ENCODE results near the gene GUK1. TPM values are rescaled to one million over a fixed set of nuclear protein-coding genes. Genes with fewer than 3 reads are reported as not detected.

GUK1 gene
- total and polyA plus RNA-seq, 2 of the 8 experiments (the other 6 are each of a cell fraction or from before 2014, with no cell fraction given), result 68.5 to 183 TPM

DNA sequence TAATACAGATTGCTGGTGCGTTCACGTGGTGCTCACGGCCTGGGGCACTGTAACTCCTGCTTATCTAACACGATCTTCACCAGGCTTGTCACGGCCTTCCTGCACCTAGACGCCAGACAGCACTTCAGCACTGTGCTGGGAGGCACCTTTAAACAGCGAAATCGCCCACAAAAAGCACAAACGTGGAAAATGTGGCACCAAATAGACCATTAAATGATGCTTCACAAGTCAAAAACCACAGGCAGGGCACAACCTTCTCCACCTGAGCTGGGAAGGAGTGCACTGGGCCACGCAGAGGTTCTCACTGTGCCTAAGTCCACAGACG, 45.5 kb downstream of the GUK1 start (continued):
- TF ChIP-seq, protein P1, sequence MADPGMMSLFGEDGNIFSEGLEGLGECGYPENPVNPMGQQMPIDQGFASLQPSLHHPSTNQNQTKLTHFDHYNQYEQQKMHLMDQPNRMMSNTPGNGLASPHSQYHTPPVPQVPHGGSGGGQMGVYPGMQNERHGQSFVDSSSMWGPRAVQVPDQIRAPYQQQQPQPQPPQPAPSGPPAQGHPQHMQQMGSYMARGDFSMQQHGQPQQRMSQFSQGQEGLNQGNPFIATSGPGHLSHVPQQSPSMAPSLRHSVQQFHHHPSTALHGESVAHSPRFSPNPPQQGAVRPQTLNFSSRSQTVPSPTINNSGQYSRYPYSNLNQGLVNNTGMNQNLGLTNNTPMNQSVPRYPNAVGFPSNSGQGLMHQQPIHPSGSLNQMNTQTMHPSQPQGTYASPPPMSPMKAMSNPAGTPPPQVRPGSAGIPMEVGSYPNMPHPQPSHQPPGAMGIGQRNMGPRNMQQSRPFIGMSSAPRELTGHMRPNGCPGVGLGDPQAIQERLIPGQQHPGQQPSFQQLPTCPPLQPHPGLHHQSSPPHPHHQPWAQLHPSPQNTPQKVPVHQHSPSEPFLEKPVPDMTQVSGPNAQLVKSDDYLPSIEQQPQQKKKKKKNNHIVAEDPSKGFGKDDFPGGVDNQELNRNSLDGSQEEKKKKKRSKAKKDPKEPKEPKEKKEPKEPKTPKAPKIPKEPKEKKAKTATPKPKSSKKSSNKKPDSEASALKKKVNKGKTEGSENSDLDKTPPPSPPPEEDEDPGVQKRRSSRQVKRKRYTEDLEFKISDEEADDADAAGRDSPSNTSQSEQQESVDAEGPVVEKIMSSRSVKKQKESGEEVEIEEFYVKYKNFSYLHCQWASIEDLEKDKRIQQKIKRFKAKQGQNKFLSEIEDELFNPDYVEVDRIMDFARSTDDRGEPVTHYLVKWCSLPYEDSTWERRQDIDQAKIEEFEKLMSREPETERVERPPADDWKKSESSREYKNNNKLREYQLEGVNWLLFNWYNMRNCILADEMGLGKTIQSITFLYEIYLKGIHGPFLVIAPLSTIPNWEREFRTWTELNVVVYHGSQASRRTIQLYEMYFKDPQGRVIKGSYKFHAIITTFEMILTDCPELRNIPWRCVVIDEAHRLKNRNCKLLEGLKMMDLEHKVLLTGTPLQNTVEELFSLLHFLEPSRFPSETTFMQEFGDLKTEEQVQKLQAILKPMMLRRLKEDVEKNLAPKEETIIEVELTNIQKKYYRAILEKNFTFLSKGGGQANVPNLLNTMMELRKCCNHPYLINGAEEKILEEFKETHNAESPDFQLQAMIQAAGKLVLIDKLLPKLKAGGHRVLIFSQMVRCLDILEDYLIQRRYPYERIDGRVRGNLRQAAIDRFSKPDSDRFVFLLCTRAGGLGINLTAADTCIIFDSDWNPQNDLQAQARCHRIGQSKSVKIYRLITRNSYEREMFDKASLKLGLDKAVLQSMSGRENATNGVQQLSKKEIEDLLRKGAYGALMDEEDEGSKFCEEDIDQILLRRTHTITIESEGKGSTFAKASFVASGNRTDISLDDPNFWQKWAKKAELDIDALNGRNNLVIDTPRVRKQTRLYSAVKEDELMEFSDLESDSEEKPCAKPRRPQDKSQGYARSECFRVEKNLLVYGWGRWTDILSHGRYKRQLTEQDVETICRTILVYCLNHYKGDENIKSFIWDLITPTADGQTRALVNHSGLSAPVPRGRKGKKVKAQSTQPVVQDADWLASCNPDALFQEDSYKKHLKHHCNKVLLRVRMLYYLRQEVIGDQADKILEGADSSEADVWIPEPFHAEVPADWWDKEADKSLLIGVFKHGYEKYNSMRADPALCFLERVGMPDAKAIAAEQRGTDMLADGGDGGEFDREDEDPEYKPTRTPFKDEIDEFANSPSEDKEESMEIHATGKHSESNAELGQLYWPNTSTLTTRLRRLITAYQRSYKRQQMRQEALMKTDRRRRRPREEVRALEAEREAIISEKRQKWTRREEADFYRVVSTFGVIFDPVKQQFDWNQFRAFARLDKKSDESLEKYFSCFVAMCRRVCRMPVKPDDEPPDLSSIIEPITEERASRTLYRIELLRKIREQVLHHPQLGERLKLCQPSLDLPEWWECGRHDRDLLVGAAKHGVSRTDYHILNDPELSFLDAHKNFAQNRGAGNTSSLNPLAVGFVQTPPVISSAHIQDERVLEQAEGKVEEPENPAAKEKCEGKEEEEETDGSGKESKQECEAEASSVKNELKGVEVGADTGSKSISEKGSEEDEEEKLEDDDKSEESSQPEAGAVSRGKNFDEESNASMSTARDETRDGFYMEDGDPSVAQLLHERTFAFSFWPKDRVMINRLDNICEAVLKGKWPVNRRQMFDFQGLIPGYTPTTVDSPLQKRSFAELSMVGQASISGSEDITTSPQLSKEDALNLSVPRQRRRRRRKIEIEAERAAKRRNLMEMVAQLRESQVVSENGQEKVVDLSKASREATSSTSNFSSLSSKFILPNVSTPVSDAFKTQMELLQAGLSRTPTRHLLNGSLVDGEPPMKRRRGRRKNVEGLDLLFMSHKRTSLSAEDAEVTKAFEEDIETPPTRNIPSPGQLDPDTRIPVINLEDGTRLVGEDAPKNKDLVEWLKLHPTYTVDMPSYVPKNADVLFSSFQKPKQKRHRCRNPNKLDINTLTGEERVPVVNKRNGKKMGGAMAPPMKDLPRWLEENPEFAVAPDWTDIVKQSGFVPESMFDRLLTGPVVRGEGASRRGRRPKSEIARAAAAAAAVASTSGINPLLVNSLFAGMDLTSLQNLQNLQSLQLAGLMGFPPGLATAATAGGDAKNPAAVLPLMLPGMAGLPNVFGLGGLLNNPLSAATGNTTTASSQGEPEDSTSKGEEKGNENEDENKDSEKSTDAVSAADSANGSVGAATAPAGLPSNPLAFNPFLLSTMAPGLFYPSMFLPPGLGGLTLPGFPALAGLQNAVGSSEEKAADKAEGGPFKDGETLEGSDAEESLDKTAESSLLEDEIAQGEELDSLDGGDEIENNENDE (IDR thresholded peaks at IDR 0.05; ENCODE audit: insufficient replicate concordance, low read length), result no peak
- TF ChIP-seq SP2 (IDR thresholded peaks at IDR 0.05; ENCODE audit: low read length) (no peak), ASH2L (IDR thresholded peaks at IDR 0.05; ENCODE audit: low read length) (no peak), SRF (IDR thresholded peaks at IDR 0.05; ENCODE audit: low read depth, low read length) (no peak), HDAC6 (IDR thresholded peaks at IDR 0.05; ENCODE audit: low read depth, low read length) (no peak)
- TF ChIP-seq, protein P2, sequence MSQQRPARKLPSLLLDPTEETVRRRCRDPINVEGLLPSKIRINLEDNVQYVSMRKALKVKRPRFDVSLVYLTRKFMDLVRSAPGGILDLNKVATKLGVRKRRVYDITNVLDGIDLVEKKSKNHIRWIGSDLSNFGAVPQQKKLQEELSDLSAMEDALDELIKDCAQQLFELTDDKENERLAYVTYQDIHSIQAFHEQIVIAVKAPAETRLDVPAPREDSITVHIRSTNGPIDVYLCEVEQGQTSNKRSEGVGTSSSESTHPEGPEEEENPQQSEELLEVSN (IDR thresholded peaks at IDR 0.05), result no peak
